GM19238 (cell line): ENCODE data around the gene ABHD10.

Experiments used
- DNase-seq: peaks from one replicate; pipeline ENCODE4 v3.0.0; 2011; ENCODE audit warnings: low spot score; ENCODE audit not compliant: insufficient read length

ABHD10 gene

DNA sequence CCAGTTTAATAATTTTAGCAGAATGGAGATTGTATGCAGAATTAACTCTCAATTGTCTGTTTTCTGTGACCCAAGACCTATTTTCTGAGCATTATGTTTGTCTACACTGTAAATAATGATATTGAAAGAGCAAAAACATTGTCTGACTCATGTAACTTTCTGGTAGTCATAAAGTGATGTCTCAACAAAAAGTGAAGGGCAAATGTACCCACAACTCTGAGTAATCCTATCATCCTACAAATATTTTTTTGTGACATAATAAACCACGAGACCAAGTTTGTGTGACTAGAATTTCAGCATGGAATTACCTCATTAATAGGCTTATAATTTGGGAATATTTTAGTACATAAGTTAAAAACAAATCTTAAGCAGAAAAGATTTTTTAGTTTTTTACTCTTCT, 15.4 kb upstream of the ABHD10 start:
- DNase-seq = no peak

- no peak for DNase-seq
These were observed 13.3 kb upstream of the ABHD10 start for GRCh38 chr3:111965484-111965883.

- no peak for DNase-seq
These were observed 11.8 kb upstream of the ABHD10 start for GRCh38 chr3:111967068-111967467.

DNA sequence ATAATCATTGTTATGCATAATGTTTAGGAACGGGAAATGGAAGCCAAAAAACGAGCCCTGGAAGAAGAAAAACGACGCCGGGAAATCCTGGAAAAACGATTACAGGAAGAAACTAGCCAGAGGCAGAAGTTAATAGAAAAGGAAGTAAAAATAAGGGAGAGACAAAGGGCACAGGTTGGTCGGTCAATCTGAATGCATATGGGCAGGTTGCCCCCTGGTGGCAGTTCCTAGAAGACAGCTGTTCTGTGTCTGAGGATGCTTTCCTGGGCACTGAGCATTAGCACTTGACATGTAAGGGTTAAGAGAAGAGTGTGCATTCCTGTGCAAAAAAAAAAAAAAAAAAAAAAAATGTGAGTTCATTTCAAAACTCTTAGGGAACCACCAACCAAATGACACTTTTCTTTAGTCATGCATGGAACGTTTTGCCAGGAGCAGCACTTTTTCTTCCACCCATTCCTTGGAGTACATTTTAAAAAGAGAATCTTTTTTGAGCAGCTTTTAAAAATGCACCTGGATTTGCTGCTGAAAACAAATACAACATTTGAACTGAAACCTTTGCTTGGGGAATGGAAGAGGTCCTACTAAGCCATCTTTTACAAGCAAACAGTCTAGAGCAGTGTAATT, 11.1 kb upstream of the ABHD10 start:
- DNase-seq = peak; percentile 23

- no peak for DNase-seq
These were observed 10.3 kb upstream of the ABHD10 start for GRCh38 chr3:111968319-111969054.

DNA sequence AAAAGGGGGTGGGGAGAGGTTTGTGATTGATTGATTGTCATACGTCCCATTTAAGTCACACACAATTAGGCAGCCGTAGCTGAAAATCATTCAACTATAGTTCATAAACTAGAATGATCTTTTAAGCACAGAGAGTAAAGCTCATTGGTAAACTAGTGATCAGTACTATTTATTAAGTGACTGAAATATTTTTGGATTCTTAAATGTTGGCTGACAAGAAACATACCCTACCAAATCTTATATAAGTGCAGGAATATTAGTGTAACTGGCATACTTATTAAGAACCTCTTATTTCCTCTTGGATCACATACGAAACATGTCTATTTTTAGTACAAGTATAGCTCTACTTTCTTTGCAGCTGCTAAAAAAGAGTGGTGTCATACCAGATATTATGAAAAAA, 8.4 kb upstream of the ABHD10 start:
- DNase-seq = no peak

DNA sequence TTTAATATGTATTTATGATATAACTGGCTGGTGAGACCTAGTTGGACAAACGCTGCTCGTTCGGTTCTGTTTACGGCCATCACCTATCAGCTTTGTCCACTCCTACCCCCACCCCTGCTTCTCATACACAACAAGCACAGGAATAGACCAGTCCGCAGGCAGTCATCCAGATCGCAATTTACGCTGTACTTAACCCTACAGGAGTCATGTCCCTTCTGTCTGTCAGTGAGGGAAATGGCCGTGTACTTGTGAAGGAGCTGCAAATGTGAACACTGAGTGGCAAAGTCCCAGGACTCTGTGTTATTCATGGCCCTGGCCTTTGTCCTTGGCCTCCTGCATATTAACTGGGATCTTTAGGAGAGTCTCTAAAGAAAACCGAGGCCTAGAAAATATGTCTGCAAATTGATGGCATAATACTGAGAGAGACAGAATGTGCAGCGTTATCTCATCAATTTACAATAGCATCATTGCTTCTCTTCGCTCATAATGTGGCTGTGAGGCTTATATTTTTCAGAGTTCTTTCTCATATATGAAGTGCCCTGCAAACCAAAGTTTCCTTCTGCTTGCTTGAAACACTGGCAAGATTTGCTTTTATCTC, 7.2 kb upstream of the ABHD10 start:
- no peak for DNase-seq

DNA sequence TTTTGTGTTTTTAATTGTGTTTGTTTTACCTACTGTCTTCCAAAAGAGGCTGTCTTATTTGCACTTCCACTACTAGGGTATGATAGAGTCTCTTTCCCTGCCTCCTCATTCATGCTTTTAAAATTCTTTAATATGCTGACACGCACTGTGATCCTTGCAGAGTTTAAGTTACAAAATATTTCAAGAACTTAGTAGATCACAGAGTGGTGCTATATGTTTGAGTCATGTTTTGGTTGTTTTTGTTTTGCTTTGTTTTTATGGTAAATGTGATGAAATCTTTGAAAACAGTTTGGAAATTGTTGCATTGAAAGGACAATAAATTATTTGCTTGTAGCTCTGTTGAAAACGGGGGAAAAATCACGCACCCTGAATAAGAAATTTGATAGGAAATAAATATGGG, 5.9 kb upstream of the ABHD10 start:
- no peak for DNase-seq

DNA sequence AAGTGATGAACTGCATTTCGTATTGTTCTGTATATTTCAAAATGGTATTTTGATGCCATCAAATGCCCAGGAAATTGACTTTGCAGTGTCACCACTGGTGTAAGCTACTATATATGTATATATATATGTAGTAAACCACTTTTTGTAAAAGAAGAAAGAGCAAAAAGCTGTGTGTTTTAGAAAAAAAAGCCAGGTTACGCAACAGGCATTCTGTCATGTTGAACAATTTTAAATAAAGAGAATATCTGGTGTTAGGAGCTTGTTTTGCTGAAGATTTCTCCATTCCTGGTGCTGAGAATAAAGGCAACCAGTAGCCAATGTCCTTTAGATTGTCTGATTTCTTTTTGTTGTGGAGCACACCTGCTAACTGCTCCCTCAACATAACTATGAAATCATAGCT, 3.7 kb upstream of the ABHD10 start:
- no peak for DNase-seq

- DNase-seq = no peak
These were observed 2.6 kb upstream of the ABHD10 start for GRCh38 chr3:111976254-111976653.

DNA sequence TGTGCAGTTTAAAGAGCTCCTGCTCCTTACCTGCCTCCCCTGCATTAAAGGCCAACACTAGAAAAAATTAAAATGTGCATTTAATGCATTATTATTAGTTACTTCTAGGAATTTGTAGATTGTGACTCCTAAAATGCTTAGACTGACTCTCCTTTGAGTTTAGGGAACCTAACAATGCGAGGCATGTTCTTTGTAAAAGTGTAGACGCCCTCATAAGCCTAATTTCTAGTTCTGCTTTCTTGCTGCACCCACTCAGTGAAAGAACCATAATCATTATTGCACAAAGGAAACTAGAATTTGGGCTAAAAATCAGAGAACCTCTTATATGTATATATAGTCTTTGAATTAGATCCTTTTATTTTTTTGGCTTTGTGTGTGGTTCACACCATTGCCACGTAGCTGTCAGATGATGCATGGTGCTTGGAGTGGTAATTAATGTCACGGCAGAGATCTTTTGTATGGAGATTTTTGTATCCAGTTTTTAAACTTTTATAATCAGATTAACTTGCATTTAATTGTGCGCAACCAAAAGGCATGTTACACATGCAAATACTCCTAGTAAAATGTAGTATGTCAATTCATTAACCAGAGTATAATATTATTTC, 710 bp downstream of the ABHD10 start:
- no peak for DNase-seq

- no peak for DNase-seq
These were observed 2.1 kb downstream of the ABHD10 start for GRCh38 chr3:111980716-111981456.

DNA sequence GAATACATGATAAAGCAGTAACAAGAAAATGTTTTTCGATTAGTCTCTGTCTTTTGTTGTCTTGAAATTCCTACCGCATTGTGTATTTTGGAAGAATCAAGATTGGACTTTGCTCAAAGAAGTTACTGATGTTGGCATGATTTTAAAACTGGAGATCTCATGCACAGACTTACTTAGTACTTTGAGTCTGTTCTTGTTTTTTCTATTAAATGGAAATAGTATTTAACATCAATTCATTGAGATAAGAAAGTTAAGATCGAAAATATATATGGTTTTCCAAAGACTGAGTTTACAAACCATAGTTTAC, 2.6 kb downstream of the ABHD10 start:
- no peak for DNase-seq

GRCh38 chr3:111984636-111985298, 5.9 kb downstream of the ABHD10 start:
- no peak for DNase-seq

GRCh38 chr3:111986800-111987199, 8.0 kb downstream of the ABHD10 start:
- no peak for DNase-seq

- no peak for DNase-seq
These were observed 10.3 kb downstream of the ABHD10 start for GRCh38 chr3:111989061-111989678.

GRCh38 chr3:111993038-111993437, 14.2 kb downstream of the ABHD10 start:
- no peak for DNase-seq

DNA sequence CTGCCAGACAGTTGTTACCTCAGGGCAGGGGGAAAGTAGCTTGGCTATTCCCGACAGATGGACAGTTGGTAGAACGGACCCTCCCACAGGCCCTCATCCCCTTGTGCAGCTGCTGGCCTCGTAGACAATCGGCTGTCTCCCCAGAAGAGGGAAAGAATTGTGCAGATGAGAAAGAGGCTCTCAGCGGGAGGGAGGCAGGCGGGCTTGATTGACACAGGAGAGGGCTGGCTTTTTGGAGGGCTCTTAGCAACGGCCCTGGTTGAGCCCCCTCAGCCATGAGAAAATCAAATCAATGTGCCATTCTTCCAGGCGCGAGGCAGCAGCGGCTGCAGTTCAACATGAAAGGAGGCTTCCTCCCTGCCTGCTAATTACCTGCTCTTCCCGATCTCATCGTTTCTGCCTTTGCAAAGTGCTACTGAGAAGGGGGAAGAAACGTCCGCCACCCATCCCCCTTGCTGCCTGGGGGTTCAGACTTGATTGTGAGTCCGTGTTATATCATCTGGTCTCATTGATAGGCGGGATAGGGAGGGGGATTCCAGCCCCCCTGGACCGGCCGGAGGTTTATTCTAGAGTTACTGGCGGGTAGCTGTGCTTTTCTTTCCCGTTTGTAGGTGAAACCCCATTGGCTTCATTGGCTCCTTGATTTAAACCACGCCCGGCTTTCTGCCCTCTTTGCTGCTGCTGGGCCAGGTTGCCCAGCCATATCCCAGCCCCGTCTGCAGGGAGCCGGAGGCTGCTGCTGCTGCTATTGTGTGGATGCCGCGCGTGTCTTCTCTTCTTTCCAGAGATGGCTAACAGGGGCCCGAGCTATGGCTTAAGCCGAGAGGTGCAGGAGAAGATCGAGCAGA, 20.0 kb downstream of the ABHD10 start, which contains the start of gene TAGLN3:
TAGLN3 (plus strand) TSS at position 287 of the 848 bp plus-strand sequence; CDS start at position 788, 501 bp downstream.
- DNase-seq = no peak

DNA sequence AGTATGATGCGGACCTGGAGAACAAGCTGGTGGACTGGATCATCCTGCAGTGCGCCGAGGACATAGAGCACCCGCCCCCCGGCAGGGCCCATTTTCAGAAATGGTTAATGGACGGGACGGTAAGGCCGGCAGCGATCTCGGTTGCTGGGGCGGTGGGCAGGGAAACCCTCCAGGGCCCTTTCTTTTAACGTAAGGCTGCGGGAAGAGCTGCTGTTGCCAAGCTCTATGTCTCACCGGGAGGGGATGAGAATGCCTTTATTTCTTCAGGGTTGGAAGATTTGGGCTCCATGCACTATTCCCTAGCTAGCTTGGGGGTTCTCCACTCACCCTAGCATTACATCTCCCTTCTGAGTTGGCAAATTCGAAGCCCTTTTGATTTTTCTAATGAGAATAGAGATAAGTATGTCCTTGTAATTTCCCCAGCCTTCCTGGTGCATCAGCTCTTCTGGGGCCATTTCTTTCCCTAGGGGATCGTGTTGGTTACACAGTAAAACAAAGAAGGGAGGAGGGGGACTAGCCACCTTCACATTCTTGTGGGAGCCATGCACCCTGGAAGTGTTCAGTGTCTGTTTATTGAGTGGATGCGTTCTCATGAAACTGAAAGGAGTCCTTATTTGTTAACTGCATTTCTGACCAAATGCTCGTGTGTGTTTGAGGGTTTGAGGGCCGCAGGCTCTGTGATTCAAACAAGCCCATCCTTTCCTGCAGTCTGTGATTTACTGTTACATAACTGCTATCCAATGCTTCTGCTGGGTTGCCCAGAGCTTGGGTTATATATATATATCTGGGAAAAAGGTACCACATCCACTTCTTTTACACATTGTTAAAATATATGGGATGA, 20.9 kb downstream of the ABHD10 start:
- no peak for DNase-seq
